HG03521 (cell line): ENCODE results near the gene SOX5.

Experiments
- ATAC-seq: cut with Tn5 transposase; IDR thresholded peaks from one replicate; pipeline ENCODE4 v1.9.1; 2021; ENCODE audit warnings: mild to moderate bottlenecking, moderate library complexity; ENCODE audit not compliant: unreplicated experiment

The SOX5 gene

GRCh38 chr12:23626791-23627190 lies 322.7 kb downstream of the SOX5 start:
- no peak for ATAC-seq

GRCh38 chr12:23621900-23622299 lies 327.6 kb downstream of the SOX5 start:
- ATAC-seq = no peak

- no peak for ATAC-seq
Measured at GRCh38 chr12:23618718-23619117, 330.8 kb downstream of the SOX5 start.

- no peak for ATAC-seq
Measured at GRCh38 chr12:23617749-23618148, 331.7 kb downstream of the SOX5 start.

DNA sequence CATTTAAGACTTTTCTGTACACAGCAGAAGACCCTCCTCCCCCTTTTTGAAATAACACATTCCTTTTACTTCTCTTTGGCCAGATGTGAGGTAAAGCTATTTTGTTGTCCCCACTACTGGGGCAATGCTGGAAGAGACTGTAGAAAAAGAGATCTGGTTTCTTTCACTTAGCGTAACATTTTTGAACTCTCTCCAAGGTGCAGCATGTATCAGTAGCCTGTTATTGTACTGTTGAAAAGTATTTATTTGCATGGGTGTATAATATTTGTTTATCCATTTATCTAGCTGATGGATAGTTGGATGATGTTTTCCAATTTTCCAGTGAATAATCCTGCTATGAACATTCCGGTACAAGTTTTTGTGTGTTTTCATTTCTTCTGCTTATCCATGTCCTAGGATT lies 335.2 kb downstream of the SOX5 start:
- ATAC-seq = no peak

DNA sequence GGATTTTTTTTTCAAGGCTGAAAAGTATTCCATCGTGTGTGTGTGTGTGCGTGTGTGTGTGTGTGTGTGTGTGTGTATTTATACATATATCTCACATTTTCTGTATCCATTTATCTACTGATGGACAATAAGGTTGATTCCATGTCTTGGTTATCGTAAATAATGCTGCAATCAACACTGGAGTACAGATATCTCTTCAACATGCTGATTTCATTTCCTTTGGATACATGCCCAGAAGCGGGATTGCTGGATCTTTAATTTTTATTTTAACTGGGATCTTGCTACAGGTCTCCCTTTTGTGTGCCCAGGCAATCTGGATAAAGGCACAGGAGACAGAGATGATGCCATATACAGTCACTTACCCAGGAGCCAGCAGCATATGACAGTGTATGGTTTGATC lies 338.1 kb downstream of the SOX5 start:
- ATAC-seq = no peak

- ATAC-seq = no peak
Measured at GRCh38 chr12:23600919-23601318, 348.6 kb downstream of the SOX5 start.

- ATAC-seq = no peak
Measured at GRCh38 chr12:23596568-23596967, 352.9 kb downstream of the SOX5 start.

DNA sequence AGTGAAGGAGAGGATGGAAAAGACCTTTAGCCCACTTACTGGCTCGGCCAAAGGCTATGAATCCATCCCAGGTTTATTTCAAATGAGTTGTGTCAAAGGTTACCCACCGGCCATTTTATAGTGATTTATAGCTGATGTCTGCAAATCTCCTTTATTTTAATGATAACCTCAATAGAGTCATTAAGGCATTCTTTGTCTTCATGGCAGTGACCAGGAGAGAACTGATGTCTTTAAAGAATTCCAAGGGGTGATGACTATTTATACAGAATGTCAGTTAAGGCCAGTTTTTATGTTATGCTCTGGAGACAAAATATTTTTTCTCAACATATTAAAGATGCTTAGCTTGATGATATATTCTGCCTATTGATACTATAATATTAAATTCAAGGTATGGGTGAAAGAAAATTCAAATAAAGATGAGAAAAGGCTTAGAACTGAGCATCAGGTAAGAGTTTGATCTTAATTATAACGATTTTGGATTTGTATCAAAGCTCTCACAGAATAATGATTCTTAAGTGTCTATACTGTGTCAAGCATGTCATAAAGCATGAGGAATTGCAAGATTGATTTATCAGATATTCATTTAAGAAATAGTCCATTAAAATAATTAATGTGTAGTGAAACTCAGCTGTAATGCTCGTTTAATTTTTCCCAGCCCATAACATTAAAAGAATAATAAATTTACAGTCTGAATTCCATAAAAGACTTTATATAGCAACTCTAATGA lies 361.5 kb downstream of the SOX5 start:
- no peak for ATAC-seq

- ATAC-seq = no peak
Measured at GRCh38 chr12:23585782-23586163, 363.7 kb downstream of the SOX5 start.

DNA sequence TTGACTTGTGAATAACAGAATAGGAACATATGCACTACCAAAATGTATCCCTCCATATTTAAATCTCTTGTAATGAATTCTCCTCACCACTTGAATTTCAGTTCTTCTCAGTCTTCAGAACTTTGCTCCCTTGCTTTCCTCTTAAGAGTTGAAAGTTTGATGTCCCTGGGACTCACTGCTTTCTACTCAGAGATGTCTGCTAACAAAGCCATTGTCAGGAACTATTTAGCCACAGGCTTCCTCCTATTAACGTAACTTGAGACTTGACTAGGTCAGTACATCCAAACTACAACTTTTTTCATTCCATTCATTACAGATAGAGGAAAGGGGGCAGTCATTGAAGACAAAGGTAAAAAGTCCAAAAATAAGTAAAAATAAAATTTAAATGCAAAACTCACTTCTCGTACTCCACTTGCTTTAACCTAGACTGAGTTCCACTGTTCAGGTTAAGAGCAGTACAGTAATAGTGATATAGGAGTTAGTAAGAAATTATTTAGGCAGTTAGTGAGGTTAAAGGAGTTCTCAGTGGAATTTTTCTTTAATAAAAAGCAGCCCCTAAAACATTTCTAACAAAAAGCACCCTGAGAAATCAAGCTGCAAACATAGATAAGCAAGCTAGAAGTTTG lies 364.2 kb downstream of the SOX5 start:
- ATAC-seq = no peak

- ATAC-seq = no peak
Measured at GRCh38 chr12:23581913-23582312, 367.6 kb downstream of the SOX5 start.

- no peak for ATAC-seq
Measured at GRCh38 chr12:23579257-23579656, 370.2 kb downstream of the SOX5 start.

GRCh38 chr12:23576372-23576771 lies 373.1 kb downstream of the SOX5 start:
- peak; percentile 85 for ATAC-seq

DNA sequence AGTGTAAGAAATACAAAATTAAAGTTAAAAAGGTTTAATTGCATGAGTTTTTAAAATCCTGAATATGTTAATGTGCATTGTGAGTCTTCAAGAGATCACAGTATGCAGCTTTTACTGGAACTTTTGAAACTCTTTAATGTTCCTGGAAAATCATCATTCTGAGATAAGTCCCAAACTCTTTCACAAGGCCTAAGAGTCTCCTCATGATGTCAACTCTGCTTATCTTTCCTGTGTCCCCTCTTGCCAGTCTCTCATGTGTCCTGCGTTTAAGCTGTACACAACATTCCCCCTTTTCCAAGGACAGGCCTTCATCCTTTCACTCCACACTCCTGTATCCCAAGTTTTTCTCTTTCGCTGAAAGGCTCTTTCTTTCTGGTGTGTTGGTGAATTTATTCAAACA lies 380.1 kb downstream of the SOX5 start:
- no peak for ATAC-seq

DNA sequence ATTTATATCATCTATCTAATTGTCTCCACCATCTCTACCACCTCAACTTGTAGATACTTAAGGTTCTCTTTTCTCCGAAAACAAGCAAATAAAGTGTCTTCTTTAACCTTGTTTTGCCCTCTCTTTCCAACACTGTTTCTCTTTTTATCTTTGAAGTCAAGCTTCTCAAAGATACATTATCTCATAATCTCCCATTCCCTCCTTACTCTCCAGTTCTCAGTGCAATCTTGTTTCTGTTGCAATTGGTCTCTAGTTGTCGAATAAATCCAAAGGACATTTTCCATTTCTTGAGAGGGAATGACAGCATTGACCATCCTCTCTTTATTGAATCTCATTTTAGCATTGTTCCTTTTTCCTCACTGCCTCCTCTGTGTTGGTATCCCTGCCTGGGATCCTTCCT lies 383.3 kb downstream of the SOX5 start:
- no peak for ATAC-seq

DNA sequence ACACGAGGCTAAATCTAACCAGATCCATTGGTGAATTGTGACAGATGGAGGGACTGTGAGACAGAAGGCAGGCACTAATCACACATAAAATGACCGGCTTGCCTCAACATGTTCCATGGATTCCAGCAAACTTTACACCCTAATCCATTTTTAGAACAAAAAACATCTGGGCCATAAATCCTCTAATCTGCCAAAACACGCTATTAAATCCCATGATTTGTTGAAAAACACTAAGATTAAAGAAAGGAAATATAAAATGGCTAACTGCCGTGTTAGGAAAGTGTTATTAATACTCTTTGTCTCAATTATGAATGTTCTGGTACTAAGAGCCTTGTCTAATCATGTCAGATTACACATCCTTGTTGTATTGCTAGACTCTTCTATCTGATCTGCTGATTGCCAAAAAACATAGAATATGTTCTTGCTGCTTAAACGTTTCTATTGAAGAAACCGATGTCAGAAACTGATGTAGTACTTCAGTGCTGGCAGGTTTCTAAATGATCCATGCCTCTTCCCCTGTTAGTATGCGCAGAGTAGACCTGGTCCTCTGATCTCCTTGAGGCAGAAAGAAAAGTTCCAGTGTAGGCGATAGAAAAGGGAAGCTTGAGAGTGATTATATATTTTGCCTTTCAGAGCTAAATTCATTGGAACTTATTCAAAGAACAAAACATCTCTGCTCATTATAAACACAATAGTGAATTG lies 384.9 kb downstream of the SOX5 start:
- ATAC-seq = no peak

DNA sequence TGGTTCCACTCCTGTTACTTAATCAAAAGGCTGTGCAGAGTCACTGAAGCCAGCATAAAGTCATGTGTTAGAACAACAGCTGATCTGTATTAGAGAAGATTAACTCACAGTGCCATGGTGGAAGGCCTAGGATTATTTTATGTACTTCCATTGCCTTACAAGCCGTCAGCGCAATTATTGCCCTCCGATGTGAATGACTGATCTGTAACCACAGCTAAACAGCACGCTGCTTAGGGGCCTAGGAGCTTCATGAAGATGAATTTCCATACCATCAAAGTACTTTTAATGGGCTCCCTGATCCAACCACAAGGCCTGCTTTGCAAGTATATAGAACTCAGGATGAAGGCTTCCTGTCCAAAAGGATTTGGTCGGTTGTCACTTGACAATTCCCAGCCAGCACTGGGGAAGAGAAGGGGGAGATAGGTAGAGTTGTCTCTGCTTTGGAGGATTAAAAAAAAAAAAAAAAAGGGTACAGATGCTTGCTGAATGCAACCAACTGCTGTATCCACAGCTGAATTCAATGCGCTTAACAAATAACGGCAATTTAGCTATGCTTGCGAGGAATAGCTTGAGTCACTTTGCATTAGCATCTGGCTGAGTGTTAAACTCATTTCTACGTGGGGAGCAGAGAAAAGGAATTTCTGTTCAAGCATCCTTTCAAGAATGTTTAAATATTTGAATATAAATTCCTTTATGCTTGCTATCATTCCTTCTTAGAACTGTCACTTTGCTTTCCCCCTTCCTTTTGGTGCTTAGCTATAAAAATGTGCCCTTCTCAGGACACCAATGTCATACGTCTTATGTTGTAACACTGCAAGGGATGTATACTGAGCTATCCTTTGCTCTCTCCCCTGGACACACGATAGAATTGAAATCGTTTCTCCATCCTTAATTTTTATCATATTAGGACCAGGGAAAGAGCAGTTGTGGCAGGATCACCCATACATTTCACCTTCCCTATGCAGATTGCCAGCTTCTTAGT lies 387.8 kb downstream of the SOX5 start:
- ATAC-seq = no peak

- ATAC-seq = peak; percentile 64
Measured at GRCh38 chr12:23560611-23561010, 388.9 kb downstream of the SOX5 start.

GRCh38 chr12:23559268-23559753 lies 390.2 kb downstream of the SOX5 start:
- no peak for ATAC-seq

GRCh38 chr12:23556661-23557060 lies 392.8 kb downstream of the SOX5 start:
- ATAC-seq = no peak
